Bronchial epithelial cell (primary cell): ENCODE results near the gene RNF114. TPM values are rescaled to one million over a fixed set of nuclear protein-coding genes. Genes with fewer than 3 reads are reported as not detected.

ENCODE experiments used
- DNase-seq: peaks from one replicate; pipeline ENCODE4 v3.0.0-alpha.2; 2010; ENCODE audit warnings: low read depth
- FAIRE-seq: peaks from 2 replicates; lab custom pipeline; 2011; peaks lifted over from hg19 to GRCh38; lab: Jason Lieb, UNC
- H3K27me3 ChIP-seq: 2 replicates; pipeline ENCODE4 v1.5.1; 2011; ENCODE audit warnings: low read length; ENCODE audit not compliant: control insufficient read depth, insufficient read depth
- H3K36me3 ChIP-seq: 2 replicates; pipeline ENCODE4 v1.5.1; 2011; ENCODE audit warnings: low read length; ENCODE audit not compliant: control insufficient read depth, insufficient read depth
- H3K4me3 ChIP-seq: 2 replicates; pipeline ENCODE4 v1.5.1; 2011; ENCODE audit warnings: mild to moderate bottlenecking, low read depth, low read length, control low read depth
- total RNA-seq: library from RNA; depleted of rRNA; stranded (reverse); fragments of >200 nt; gene quantifications from 2 replicates; pipeline ENCODE4 v1.2.1, GENCODE V29; 2014
- TF ChIP-seq, protein P1 (sequence below): IDR thresholded peaks from 2 replicates; pipeline ENCODE4 v1.5.1; 2011; ENCODE audit warnings: mild to moderate bottlenecking, moderate library complexity, low read length, control low read depth, inconsistent platforms; ENCODE audit not compliant: insufficient read depth, severe bottlenecking

The RNF114 gene
- total RNA-seq, 1 donor from 2014 or later, result 67.1 TPM

DNA sequence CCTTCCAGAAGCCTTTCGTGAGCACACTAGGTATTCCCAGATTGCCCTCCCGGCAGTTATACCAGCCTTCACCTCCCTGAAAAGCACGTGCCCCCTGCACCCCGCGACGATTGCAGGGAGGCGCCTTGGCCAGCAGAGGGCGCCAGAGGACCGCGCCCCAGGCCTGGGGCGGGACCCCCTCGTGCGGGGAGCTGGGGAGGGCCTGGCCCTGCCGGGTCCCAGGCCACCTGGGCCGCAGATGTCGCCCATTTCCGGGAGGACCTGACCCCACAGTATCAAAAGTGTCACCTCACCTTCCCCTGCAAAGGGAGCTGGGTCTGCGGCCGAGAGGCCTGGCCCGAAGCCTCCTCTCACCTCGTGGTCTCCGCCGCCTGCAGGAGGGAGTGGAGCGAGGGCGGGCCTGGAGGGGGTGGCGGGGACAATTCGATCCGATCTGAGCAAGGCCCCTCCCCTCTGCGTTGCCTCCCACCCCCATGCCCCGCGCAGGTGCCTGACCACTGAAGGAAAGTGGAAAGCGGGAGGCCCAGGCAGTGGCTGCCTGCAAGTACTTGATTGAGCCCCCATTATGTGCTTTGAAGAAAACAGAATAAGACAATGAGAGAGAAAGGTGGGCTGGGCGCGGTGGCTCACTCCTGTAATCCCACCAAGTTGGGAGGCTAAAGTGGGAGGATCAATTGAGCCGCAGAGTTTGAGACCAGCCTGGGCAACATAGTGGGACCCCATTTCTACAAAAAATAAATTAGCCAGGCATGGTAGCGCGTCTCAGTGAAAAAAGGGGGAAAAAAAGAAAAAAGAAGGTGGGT lies 43.0 kb downstream of the RNF114 start:
- peaks cover 6% of the 10 kb centered on the region for H3K27me3 ChIP-seq
- TF ChIP-seq, protein P1, sequence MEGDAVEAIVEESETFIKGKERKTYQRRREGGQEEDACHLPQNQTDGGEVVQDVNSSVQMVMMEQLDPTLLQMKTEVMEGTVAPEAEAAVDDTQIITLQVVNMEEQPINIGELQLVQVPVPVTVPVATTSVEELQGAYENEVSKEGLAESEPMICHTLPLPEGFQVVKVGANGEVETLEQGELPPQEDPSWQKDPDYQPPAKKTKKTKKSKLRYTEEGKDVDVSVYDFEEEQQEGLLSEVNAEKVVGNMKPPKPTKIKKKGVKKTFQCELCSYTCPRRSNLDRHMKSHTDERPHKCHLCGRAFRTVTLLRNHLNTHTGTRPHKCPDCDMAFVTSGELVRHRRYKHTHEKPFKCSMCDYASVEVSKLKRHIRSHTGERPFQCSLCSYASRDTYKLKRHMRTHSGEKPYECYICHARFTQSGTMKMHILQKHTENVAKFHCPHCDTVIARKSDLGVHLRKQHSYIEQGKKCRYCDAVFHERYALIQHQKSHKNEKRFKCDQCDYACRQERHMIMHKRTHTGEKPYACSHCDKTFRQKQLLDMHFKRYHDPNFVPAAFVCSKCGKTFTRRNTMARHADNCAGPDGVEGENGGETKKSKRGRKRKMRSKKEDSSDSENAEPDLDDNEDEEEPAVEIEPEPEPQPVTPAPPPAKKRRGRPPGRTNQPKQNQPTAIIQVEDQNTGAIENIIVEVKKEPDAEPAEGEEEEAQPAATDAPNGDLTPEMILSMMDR, result peak; percentile 99
- DNase-seq (no peak), FAIRE-seq (no peak)
- H3K36me3 ChIP-seq, result no peaks in the 10 kb centered on the region
- peak overlapping the region; percentile 22 for H3K4me3 ChIP-seq

DNA sequence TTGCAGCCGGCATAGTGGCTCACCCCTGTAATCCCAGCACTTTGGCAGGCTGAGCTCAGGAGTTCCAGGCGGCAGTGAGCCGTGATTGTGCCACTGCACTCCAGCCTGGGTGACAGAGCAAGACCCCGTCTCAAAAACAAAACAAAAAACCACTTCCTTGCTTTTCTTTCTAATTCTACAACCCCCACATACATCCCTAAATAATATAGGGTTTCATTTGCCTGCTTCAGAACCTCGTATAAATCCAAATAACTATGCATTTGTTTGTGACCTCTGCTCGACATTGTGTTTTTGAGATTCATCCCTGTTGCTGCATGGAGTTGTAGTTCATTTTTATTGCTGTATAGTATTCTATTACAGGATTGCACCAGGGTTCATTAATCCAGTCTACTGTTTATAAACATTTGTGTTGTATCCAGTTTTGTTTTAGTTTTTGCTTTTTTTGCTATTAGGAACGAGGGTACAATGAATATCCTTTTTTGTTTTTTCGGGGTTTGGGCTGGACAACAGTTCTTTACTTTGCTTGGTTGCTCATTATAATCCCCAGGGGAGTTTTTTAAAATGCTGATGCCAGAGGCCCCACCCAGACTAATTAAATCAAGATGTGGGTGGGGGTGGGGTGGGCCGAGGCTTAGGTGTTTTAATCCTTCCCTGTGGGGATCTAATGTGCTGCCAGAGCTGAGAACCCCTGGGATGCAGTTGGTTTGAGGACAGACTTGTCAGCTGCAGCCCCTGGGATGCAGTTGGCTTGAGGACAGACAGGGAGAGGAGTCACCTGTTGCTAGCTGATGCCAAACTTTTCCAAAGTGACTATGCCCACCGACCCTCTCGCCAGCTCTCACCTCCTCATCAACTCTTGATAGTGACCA lies 44.2 kb downstream of the RNF114 start:
- H3K27me3 ChIP-seq, result peaks cover 6% of the 10 kb centered on the region
- H3K36me3 ChIP-seq, result no peaks in the 10 kb centered on the region
- TF ChIP-seq, protein P1, result no peak
- DNase-seq (no peak), FAIRE-seq (no peak)
- no peak overlapping the region for H3K4me3 ChIP-seq

DNA sequence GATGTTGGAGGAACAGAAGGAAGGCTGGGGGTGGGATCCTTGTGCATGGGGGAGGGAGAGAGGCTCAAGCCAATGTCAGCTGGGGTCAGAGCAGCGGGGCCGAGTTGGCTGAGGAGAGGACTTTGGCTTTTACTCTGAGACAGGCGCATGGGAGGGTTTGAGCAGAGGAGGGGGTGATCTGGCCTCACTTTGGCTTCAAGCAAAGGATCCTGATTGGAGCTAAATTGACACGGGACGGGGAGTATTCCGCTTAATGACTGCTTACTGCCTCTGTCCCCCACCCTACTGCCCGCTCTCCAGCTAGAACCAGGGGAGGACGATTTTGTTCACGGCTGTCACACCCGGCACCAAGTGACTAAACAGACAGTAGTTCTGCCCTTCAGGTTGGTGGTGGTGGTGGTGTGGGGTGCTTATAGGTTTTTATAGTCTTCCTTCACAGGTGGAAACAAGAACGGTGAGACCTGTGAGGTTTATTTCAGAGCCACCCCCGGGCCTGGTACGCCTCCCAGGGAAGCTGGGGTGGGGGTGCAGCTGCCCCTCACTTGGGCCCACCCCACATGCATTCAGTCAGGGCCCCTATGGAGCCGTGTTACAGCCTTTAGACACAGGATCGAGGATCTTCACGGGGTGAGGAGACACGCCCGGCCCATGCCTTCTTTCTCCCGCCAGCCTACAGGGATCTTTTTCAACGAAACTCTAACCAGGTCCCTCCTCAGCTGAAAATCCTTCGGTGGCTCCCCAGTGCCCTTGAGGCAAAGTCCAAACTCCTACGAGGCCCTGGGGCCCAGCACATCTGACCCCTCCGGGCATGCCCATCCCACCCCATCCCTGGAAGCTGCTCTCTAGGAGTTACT lies 45.2 kb downstream of the RNF114 start:
- H3K36me3 ChIP-seq, result no peaks in the 10 kb centered on the region
- no peak for DNase-seq
- FAIRE-seq, result no peak
- TF ChIP-seq, protein P1, result no peak
- H3K4me3 ChIP-seq, result no peak overlapping the region
- peaks cover 6% of the 10 kb centered on the region for H3K27me3 ChIP-seq

DNA sequence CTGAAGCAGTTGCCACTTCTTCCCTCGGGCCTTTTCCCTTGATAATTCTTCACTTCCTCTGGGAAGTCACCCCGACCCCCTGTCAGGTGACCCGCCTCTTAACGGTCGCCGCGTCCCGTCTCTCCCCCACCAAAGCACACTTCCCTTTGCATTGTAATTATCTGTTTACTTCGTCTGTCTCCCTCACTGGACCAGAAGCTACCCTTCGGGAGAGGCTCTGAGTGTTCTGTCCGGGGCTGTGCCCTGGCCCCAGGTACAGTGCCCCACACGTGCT lies 45.8 kb downstream of the RNF114 start:
- Histone ChIP-seq H3K27me3 (peaks cover 6% of the 10 kb centered on the region), H3K4me3 (no peak overlapping the region), H3K36me3 (no peaks in the 10 kb centered on the region)
- DNase-seq (no peak), FAIRE-seq (no peak)
- TF ChIP-seq, protein P1, result no peak

DNA sequence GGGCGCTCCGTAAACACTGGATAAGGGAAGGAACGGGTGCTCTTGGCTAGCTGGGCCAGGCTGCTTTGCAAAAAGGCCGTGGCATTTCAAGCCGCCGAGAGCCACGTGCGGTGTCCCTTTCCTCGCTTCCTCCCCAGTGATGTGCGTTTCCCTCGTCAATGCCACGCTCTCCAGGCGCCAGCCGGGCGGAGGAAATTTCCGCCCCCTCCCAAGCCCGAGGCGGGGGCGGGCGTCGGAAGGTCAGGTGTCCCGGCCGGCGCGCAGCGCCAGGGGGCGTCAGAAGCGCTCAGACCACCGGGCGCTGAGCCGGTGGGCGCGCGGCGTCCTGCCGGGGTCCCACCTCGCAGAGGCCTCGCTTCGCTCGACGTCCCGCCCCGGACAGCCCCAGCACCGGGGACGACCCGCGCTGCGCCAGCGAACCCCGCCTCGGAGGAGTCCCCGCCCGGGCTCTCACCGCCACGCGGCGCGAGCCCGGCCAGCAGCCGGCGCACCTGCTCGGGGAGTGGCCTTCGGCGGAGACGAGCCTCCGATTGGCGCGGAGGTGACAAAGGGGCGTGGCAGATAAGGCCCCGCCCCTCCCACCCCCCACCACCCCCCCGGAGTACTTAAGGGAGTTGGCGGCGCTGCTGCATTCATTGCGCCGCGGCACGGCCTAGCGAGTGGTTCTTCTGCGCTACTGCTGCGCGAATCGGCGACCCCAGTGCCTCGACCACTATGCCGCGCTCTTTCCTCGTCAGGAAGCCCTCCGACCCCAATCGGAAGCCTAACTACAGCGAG lies 46.3 kb downstream of the RNF114 start, which contains the start of gene SNAI1:
Gene SNAI1, plus strand, starts transcription at position 635 of the 777 bp plus-strand sequence. Its CDS starts 80 bp downstream, at position 715.
- TF ChIP-seq, protein P1, result peak; percentile 47
- DNase-seq (peak; percentile 57), FAIRE-seq (no peak)
- peaks cover 6% of the 10 kb centered on the region for H3K27me3 ChIP-seq
- H3K4me3 ChIP-seq, result no peak within 1 kb of the TSS
- H3K36me3 ChIP-seq, result no peaks in the 10 kb centered on the region
